ENCODE results near the gene TC2N. TPM values are rescaled to one million over a fixed set of nuclear protein-coding genes. Genes with fewer than 3 reads are reported as not detected.

The TC2N gene
- total RNA-seq, 2 donors from 2014 or later, result 37.2 to 75.8 TPM

DNA sequence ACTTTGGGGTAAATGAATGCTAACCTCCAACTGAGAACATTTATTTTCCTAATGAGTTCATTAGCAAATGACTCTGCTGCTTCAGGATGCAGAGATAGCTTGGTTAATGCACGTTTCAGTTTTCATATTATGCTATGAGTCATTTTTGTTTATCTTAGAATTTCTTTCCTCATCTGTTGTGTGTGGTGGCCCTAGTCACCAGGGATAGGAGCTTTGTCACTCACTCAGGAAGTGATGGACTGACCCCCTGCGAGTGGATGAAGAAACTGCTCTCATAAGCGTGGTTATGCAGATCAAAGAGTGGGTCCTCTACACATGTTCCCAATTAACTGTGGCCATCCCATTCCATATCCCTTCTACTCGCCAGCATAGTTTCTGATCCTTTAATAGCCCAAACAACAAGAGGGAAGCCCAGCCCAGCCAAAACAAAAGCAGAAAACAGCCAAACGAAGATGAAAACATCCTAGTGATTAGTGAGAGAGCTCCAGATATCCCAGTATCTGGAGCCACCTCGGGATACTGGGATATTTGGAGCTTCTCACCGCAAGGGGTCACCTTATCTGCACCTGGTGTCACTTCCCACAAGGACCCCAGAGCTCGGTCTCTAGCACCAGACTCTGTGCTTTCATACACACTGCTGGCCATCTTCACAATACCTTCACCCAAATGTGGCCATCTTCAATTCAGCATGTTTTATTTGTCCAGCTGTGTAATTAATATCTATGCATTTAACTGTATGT is 8.6 kb downstream of the TC2N start:
- WGBS, result 23% methylated on average over 8 of the region's 8 CpGs
- H3K27ac ChIP-seq, result no peak overlapping the region
- no peak for DNase-seq (ENCODE audit: low spot score)
- H3K27me3 ChIP-seq (replicated peaks; ENCODE audit: insufficient read depth), result no peaks in the 10 kb centered on the region
- H3K9me3 ChIP-seq, result no peaks in the 10 kb centered on the region
- TF ChIP-seq, protein P1, sequence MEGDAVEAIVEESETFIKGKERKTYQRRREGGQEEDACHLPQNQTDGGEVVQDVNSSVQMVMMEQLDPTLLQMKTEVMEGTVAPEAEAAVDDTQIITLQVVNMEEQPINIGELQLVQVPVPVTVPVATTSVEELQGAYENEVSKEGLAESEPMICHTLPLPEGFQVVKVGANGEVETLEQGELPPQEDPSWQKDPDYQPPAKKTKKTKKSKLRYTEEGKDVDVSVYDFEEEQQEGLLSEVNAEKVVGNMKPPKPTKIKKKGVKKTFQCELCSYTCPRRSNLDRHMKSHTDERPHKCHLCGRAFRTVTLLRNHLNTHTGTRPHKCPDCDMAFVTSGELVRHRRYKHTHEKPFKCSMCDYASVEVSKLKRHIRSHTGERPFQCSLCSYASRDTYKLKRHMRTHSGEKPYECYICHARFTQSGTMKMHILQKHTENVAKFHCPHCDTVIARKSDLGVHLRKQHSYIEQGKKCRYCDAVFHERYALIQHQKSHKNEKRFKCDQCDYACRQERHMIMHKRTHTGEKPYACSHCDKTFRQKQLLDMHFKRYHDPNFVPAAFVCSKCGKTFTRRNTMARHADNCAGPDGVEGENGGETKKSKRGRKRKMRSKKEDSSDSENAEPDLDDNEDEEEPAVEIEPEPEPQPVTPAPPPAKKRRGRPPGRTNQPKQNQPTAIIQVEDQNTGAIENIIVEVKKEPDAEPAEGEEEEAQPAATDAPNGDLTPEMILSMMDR (IDR thresholded peaks at IDR 0.05), result no peak
- TF ChIP-seq POLR2AphosphoS5 (IDR thresholded peaks at IDR 0.05) (no peak), POLR2A (IDR thresholded peaks at IDR 0.05) (no peak)
- no peak overlapping the region for H3K4me3 ChIP-seq
- no peaks in the 10 kb centered on the region for H3K36me3 ChIP-seq
- intact Hi-C loops (cut with DNase I), result no loop called here
- no peaks in the 10 kb centered on the region for H3K4me1 ChIP-seq (replicated peaks)

GRCh38 chr14:91857614-91858013 is 9.7 kb downstream of the TC2N start:
- Histone ChIP-seq H3K36me3 (no peaks in the 10 kb centered on the region), H3K4me3 (no peak overlapping the region), H3K27me3 (replicated peaks; ENCODE audit: insufficient read depth) (no peaks in the 10 kb centered on the region), H3K4me1 (replicated peaks) (no peaks in the 10 kb centered on the region), H3K27ac (no peak overlapping the region), H3K9me3 (no peaks in the 10 kb centered on the region)
- intact Hi-C loops (cut with DNase I), result no loop called here
- TF ChIP-seq POLR2A (IDR thresholded peaks at IDR 0.05) (no peak), POLR2AphosphoS5 (IDR thresholded peaks at IDR 0.05) (no peak)
- TF ChIP-seq, protein P1 (IDR thresholded peaks at IDR 0.05), result no peak
- WGBS, result 91% methylated on average over 2 of the region's 2 CpGs
- no peak for DNase-seq (ENCODE audit: low spot score)

- Histone ChIP-seq H3K27ac (no peak overlapping the region), H3K4me1 (replicated peaks) (no peaks in the 10 kb centered on the region), H3K27me3 (replicated peaks; ENCODE audit: insufficient read depth) (no peaks in the 10 kb centered on the region), H3K36me3 (no peaks in the 10 kb centered on the region), H3K4me3 (no peak overlapping the region), H3K9me3 (no peaks in the 10 kb centered on the region)
- no peak for DNase-seq (ENCODE audit: low spot score)
- no peak for TF ChIP-seq POLR2AphosphoS5 (IDR thresholded peaks at IDR 0.05)
- TF ChIP-seq POLR2A (IDR thresholded peaks at IDR 0.05), result no peak
- TF ChIP-seq, protein P1 (IDR thresholded peaks at IDR 0.05), result no peak
- intact Hi-C loops (cut with DNase I), result no loop called here
- WGBS, result 75% methylated on average over 2 of the region's 2 CpGs
These were observed 12.9 kb downstream of the TC2N start for GRCh38 chr14:91854327-91854934.

GRCh38 chr14:91851563-91851962 is 15.8 kb downstream of the TC2N start:
- Histone ChIP-seq H3K27me3 (replicated peaks; ENCODE audit: insufficient read depth) (no peaks in the 10 kb centered on the region), H3K4me1 (replicated peaks) (no peaks in the 10 kb centered on the region), H3K36me3 (no peaks in the 10 kb centered on the region), H3K4me3 (no peak overlapping the region), H3K9me3 (no peaks in the 10 kb centered on the region), H3K27ac (no peak overlapping the region)
- DNase-seq (ENCODE audit: low spot score), result no peak
- WGBS, result 31% methylated on average over 1 of the region's 1 CpG
- intact Hi-C loops (cut with DNase I), result no loop called here
- TF ChIP-seq, protein P1 (IDR thresholded peaks at IDR 0.05), result no peak
- TF ChIP-seq POLR2A (IDR thresholded peaks at IDR 0.05) (no peak), POLR2AphosphoS5 (IDR thresholded peaks at IDR 0.05) (no peak)

Measured in prostate gland (tissue), 2 donors.